KMS-11 (cell line): ENCODE measurements around the gene BEX3.
"Not testable (repeated sequence)": the region's sequence is repeated elsewhere in the genome, so short reads cannot be mapped to it uniquely, and the experiment has no call there.

ENCODE experiments used
- H2AFZ ChIP-seq: fragments of 200-600 bp; sonication (generic); 2 replicates; pipeline ENCODE4 v1.6.1; 2016; ENCODE audit warnings: antibody characterized with exemption, mixed run types, low read depth
- H3K27ac ChIP-seq: fragments of 200-600 bp; sonication (generic); 2 replicates; pipeline ENCODE4 v1.6.1; 2016; ENCODE audit warnings: mild to moderate bottlenecking, mixed run types
- H3K27me3 ChIP-seq: fragments of 200-600 bp; sonication (generic); 2 replicates; pipeline ENCODE4 v1.6.1; 2017; ENCODE audit warnings: mild to moderate bottlenecking, low read depth, mixed run types, moderate library complexity; ENCODE audit not compliant: insufficient read depth
- H3K36me3 ChIP-seq: fragments of 200-600 bp; sonication (generic); 2 replicates; pipeline ENCODE4 v1.6.1; 2017; ENCODE audit warnings: mild to moderate bottlenecking, mixed run types; ENCODE audit not compliant: insufficient read depth
- H3K4me1 ChIP-seq: fragments of 200-600 bp; sonication (generic); 2 replicates; pipeline ENCODE4 v1.6.1; 2016; ENCODE audit warnings: mild to moderate bottlenecking, low read depth, mixed run types; ENCODE audit not compliant: poor library complexity, severe bottlenecking
- H3K4me2 ChIP-seq: fragments of 200-600 bp; sonication (generic); 2 replicates; pipeline ENCODE4 v1.7.0; 2016; ENCODE audit warnings: mild to moderate bottlenecking, mixed run types
- H3K4me3 ChIP-seq: fragments of 200-600 bp; sonication (generic); IDR thresholded peaks from 2 replicates; pipeline ENCODE4 v1.6.1; 2017; ENCODE audit warnings: low read depth, low read length, mixed read lengths; ENCODE audit not compliant: insufficient read depth
- H3K79me2 ChIP-seq: fragments of 200-600 bp; sonication (generic); 2 replicates; pipeline ENCODE4 v1.6.1; 2016; ENCODE audit warnings: low read depth, mixed run types; ENCODE audit not compliant: insufficient read depth
- H3K9ac ChIP-seq: fragments of 200-600 bp; sonication (generic); 2 replicates; pipeline ENCODE4 v1.6.1; 2016; ENCODE audit warnings: mild to moderate bottlenecking, mixed run types
- H4K20me1 ChIP-seq: fragments of 200-600 bp; sonication (generic); 2 replicates; pipeline ENCODE4 v1.6.1; 2016; ENCODE audit warnings: mild to moderate bottlenecking, mixed run types; ENCODE audit not compliant: insufficient read depth
- CTCF ChIP-seq: fragments of 200-600 bp; sonication (generic); conservative IDR thresholded peaks from 2 replicates; pipeline ENCODE4 v1.6.1; 2017; ENCODE audit warnings: low read depth, mild to moderate bottlenecking, antibody characterized with exemption, low read length, moderate library complexity, mixed read lengths

The BEX3 gene

GRCh38 chrX:103356858-103357257, 19.5 kb upstream of the BEX3 start:
- Histone ChIP-seq H4K20me1 (no peaks in the 10 kb centered on the region), H3K79me2 (no peaks in the 10 kb centered on the region), H3K4me3 (no peak overlapping the region), H3K9ac (no peak overlapping the region), H2AFZ (no peak overlapping the region), H3K4me1 (no peaks in the 10 kb centered on the region), H3K27ac (no peak overlapping the region), H3K27me3 (no peaks in the 10 kb centered on the region), H3K36me3 (no peaks in the 10 kb centered on the region), H3K4me2 (no peak overlapping the region)
- no peak for TF ChIP-seq CTCF

GRCh38 chrX:103357871-103358270, 18.5 kb upstream of the BEX3 start:
- Histone ChIP-seq H4K20me1 (no peaks in the 10 kb centered on the region), H2AFZ (no peak overlapping the region), H3K4me2 (no peak overlapping the region), H3K36me3 (no peaks in the 10 kb centered on the region), H3K27ac (no peak overlapping the region), H3K4me3 (no peak overlapping the region), H3K27me3 (no peaks in the 10 kb centered on the region), H3K9ac (no peak overlapping the region), H3K4me1 (no peaks in the 10 kb centered on the region), H3K79me2 (no peaks in the 10 kb centered on the region)
- no peak for TF ChIP-seq CTCF

GRCh38 chrX:103359605-103360004, 16.7 kb upstream of the BEX3 start:
- H3K4me1 ChIP-seq, H4K20me1 ChIP-seq, H3K4me2 ChIP-seq, H3K79me2 ChIP-seq, H3K27me3 ChIP-seq, H2AFZ ChIP-seq, H3K27ac ChIP-seq, H3K4me3 ChIP-seq, H3K9ac ChIP-seq, H3K36me3 ChIP-seq: not testable (repeated sequence)

GRCh38 chrX:103360092-103360491, 16.2 kb upstream of the BEX3 start:
- no peaks in the 10 kb centered on the region for H3K4me1 ChIP-seq
- H3K4me2 ChIP-seq = no peak overlapping the region
- no peaks in the 10 kb centered on the region for H3K36me3 ChIP-seq
- no peak overlapping the region for H3K9ac ChIP-seq
- TF ChIP-seq CTCF = no peak
- H4K20me1 ChIP-seq = no peaks in the 10 kb centered on the region
- H2AFZ ChIP-seq = no peak overlapping the region
- H3K4me3 ChIP-seq = no peak overlapping the region
- no peaks in the 10 kb centered on the region for H3K79me2 ChIP-seq
- no peaks in the 10 kb centered on the region for H3K27me3 ChIP-seq
- no peak overlapping the region for H3K27ac ChIP-seq

GRCh38 chrX:103360916-103361315, 15.4 kb upstream of the BEX3 start:
- Histone ChIP-seq H3K27ac (no peak overlapping the region), H3K4me1 (no peaks in the 10 kb centered on the region), H3K27me3 (no peaks in the 10 kb centered on the region), H3K9ac (no peak overlapping the region), H3K79me2 (no peaks in the 10 kb centered on the region), H3K36me3 (no peaks in the 10 kb centered on the region), H4K20me1 (no peaks in the 10 kb centered on the region), H3K4me2 (no peak overlapping the region), H3K4me3 (no peak overlapping the region), H2AFZ (no peak overlapping the region)
- no peak for TF ChIP-seq CTCF
